Activated gamma-delta T cell (primary cell): Measurements from ENCODE around the gene PRR5L.

Experiments used
- DNase-seq: peaks from one replicate; lab custom pipeline; 2025; lab: John Stamatoyannopoulos, UW

Gene PRR5L

DNA sequence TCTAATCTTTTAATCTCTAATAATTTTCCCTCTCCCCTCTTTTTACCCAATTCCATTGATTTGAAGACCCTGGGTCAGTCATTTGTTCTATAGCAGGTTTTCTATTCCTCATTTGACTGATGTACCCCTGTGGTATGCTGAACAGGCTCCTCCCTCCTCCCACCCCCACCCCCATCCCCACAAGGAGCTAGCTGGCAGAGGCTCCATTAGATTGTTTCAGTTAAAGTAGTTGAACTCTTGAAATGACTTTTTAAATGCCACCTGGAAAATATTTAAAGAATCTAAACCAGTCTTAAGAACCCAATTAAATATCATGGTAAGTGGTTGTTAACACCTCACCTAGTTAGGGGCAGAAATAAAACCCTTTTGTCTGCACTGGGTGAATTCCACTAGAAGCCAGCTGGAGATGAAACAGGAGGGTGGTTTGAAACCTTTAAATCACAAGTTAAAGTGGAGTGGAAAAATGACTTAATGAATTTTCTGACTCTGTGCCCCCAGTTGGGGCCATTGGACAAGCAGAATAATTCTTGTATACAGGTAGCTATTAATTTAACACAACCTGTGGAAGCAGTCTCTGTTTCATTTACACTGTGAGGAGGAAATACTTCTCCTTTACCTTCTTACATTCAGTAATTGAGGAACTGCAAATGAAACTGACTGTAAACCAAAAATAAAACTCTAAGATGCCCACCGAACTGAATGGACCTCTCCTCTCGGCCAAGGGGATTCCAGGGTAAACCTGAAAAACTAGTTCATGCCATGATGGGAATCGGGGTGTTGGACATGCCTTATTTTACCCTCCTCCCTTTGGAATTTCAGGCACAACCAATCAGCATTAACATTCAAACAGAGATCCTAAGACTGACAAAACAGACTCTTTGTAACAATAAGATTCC is 30.7 kb downstream of the PRR5L start:
- DNase-seq, result no peak

GRCh38 chr11:36328966-36329673 is 33.0 kb downstream of the PRR5L start:
- DNase-seq, result no peak

DNA sequence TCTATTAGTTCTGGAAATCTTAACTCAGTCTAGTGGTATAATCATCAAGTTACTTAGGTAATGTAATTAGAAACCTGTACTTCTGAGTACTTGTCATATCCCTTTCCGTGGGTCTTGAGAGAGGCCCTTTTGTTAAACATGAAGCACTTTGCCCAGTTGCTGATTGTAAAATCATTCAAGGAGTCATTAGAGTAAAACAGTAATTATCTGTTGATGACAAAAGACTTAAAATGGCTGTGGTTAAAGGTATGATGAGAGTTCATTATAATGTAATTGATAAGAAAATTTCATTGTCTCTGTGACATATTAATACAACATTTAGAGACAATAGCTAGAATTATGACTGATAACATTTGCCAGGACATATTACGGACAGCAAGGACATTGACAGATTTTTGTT is 34.3 kb downstream of the PRR5L start:
- DNase-seq, result no peak

- no peak for DNase-seq
Observed at GRCh38 chr11:36333468-36333867, 37.4 kb downstream of the PRR5L start.

GRCh38 chr11:36333897-36334296 is 37.8 kb downstream of the PRR5L start:
- no peak for DNase-seq

GRCh38 chr11:36339888-36340287 is 43.8 kb downstream of the PRR5L start:
- DNase-seq, result no peak

GRCh38 chr11:36340897-36341296 is 44.8 kb downstream of the PRR5L start:
- no peak for DNase-seq

DNA sequence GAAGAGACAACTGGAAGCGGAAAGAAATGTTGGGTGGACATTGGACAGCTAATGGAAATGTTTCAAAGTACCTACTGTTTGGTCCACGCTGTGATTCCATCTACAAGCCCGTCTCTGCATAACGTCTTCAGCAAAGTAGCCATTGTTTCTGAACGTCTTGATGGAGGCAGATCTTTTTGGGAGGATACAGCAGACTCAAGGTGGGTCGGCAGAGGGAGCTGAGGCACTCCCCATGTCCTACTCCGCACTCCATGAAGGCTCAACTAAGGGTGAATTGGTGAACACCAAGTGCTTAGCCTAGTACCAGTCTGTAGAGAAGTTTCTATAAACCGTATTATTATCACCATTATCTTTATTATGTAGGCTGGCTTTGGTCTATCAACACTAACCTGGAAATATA is 45.8 kb downstream of the PRR5L start:
- no peak for DNase-seq

DNA sequence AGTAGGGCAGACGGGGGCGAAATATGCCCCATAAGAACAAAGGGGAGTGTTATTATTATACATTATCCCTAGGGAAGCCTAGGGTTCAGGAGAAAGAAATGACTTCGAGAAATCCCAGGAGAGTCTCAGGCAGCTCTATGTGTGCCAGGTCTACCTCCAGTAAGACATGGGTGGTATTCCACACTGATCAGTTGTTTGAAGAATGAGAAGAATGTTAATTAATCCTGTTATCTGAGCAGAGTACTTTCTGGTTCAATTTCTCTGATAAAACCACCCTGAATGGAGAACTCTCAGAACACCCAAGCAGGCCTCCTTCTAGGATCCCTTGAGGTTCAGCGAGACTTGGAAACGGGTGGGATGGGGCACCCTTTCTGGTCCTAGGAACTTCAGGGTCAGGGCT is 46.2 kb downstream of the PRR5L start:
- no peak for DNase-seq

GRCh38 chr11:36343436-36343835 is 47.3 kb downstream of the PRR5L start:
- DNase-seq, result no peak

GRCh38 chr11:36345084-36345511 is 49.0 kb downstream of the PRR5L start:
- no peak for DNase-seq

DNA sequence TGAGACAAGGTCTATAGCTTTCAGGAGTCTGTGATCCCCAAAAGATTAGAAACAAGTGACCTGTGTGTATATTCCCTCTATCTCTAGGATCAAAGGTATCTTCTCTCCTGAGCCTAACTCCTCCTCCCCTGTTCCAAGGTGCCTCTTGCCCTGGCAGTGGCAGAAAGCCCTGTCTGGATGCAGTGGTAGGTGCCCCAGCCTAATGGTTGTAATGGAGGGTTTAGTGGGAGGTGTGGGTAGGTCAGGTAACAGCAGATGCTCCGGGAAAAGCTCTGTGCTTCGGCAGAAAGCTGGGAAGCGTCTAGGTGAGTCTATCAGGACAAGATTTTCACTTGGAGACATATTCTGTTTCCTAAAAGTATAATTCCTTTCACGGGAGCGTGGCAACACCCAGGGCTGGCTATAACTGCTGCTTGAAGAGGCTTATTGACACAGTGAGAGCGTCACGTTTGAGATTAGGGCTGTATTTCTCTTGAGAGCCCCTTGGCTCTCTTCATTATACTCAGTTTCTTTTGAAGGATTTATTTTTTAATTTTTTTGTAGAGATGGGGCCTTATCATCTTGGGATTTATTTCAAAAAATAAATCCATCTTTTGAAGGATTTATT is 49.5 kb downstream of the PRR5L start:
- DNase-seq, result no peak

DNA sequence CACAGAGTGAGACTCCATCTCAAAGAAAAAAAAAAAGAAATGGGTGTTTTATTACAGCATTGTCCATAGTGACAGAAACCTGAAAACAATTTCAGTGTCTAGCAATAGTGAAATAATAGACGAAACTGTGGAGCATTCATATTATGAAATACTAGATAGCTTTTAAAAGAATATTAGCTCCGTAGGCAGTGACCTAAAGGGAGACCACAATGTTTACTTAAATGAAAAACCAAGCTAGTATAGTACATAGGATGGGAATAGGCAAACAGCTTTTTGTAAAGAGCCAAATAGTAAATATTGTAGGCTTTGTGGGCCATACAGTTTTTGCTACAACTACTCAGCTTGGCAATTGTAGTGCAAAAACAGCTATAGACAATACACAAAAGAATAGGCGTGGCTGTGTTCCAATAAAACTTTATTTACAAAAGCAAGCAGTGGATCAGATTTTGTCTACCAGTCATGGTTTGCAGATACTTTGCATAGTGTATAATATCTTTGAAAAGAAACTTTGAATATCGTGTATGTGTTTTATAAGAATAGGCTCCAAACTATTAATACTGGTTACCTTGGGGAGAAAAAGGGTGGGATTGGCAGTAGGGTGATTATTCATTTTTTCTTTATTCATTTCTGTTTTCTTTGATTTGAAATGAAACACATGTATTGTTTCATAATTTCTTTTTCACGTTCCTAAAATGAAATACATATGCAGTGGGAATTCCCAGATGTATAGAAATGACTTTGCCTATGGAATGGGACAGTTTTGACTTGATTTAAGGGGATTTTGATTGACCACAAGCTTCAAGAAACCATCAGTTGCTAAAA is 50.7 kb downstream of the PRR5L start:
- no peak for DNase-seq

GRCh38 chr11:36347384-36347906 is 51.4 kb downstream of the PRR5L start:
- DNase-seq, result no peak

- DNase-seq, result no peak
Observed at GRCh38 chr11:36349351-36350136, 53.5 kb downstream of the PRR5L start.

- DNase-seq, result no peak
Observed at GRCh38 chr11:36350137-36350513, 54.0 kb downstream of the PRR5L start.

DNA sequence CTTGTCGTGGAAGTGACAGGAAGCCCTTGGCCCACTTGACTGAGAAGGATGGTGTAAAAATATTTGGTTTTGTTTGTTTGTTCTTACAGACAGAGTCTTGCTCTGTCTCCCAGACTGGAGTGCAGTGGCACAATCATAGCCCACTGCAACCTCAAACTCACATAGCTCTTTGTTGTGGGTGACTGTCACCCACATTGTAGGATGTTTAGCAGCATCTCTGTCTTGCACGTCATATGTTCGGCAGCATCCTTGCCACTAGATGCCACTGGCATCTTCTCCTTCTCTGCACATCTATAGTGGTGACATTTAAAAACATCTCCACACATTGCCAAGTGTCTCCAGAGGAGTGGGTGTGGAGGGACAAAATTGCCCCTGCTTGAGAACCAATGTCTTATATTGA is 56.8 kb downstream of the PRR5L start:
- DNase-seq, result no peak

GRCh38 chr11:36354221-36355003 is 58.3 kb downstream of the PRR5L start:
- DNase-seq, result no peak

DNA sequence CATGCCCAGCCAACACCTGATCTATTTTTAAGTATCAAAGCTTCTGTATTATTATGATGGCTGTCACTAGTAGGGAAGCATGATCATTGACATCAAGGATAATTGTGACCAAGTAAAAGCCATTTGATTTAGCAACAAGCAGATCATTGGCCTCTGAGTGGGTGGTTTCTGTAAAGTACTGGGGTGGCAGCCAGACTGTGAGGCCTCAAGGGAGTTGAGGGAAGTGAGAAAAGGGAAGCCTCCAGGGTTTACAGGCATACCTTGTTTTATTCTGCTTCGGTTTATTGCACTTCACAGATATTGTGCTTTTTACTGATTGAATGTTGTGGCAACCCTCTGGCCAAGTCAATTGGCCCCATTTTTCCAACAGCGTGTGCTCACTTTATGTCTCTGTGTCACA is 60.1 kb downstream of the PRR5L start:
- DNase-seq, result no peak

DNA sequence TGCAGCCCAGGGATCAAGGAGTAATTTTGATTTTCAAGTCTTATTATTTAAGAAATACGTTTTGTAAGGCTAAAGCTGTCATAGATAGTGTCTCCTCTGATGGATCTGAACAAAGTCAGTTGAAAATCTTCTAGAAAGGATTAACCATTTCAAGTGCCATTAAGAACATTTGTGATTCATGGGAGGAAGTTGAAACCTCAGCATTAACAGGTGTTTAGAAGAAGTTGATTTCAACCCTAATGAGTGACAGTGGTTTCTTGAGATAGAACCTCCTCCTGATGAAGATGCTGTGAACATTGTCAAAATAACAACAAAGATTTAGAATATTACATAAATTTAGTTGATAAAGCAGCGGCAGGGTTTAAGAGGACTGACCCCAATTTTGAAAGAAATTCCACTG is 61.7 kb downstream of the PRR5L start:
- no peak for DNase-seq
